Loucy (cell line): ENCODE results near the gene FRAS1.

Experiments
- H2AFZ ChIP-seq: fragments of 200-600 bp; sonication (generic); 2 replicates; pipeline ENCODE4 v1.6.0; 2016; ENCODE audit warnings: antibody characterized with exemption, mild to moderate bottlenecking, low read length, moderate library complexity
- H3F3A ChIP-seq: fragments of 200-600 bp; 2 replicates; pipeline ENCODE4 v1.6.0; 2016; ENCODE audit warnings: antibody characterized with exemption, low read depth, mild to moderate bottlenecking
- H3K27me3 ChIP-seq: fragments of 200-600 bp; sonication (generic); 2 replicates; pipeline ENCODE4 v1.6.1; 2014; ENCODE audit warnings: low read length, mild to moderate bottlenecking; ENCODE audit not compliant: insufficient read depth, poor library complexity, severe bottlenecking
- H3K36me3 ChIP-seq: fragments of 200-600 bp; sonication (generic); 2 replicates; pipeline ENCODE4 v1.6.1; 2016; ENCODE audit warnings: low read length; ENCODE audit not compliant: insufficient read depth
- H3K4me1 ChIP-seq: fragments of 200-600 bp; sonication (generic); 2 replicates; pipeline ENCODE4 v1.5.1; 2014; ENCODE audit warnings: low read length, mild to moderate bottlenecking; ENCODE audit not compliant: insufficient read depth, poor library complexity, severe bottlenecking
- H3K4me2 ChIP-seq: fragments of 200-600 bp; sonication (generic); 2 replicates; pipeline ENCODE4 v1.6.0; 2014; ENCODE audit warnings: antibody characterized with exemption, low read length, low read depth, mild to moderate bottlenecking; ENCODE audit not compliant: poor library complexity, severe bottlenecking
- H3K4me3 ChIP-seq: fragments of 200-600 bp; sonication (generic); 2 replicates; pipeline ENCODE4 v1.5.1; 2014; ENCODE audit warnings: low read length, mild to moderate bottlenecking, mixed read lengths; ENCODE audit not compliant: poor library complexity, severe bottlenecking
- H3K79me2 ChIP-seq: fragments of 200-600 bp; sonication (generic); 2 replicates; pipeline ENCODE4 v1.6.1; 2014; ENCODE audit warnings: low read length; ENCODE audit not compliant: insufficient read depth
- H3K9ac ChIP-seq: fragments of 200-600 bp; sonication (generic); 2 replicates; pipeline ENCODE4 v1.6.0; 2014; ENCODE audit warnings: mild to moderate bottlenecking, low read depth, low read length, moderate library complexity; ENCODE audit not compliant: poor library complexity, severe bottlenecking
- H3K9me2 ChIP-seq: fragments of 200-600 bp; sonication (generic); replicated peaks from 2 replicates; pipeline ENCODE4 v1.6.1; 2016; ENCODE audit warnings: low read depth, low read length, mixed read lengths
- H3K9me3 ChIP-seq: fragments of 200-600 bp; sonication (generic); 2 replicates; pipeline ENCODE4 v1.6.1; 2014; ENCODE audit warnings: mild to moderate bottlenecking, antibody characterized with exemption, low read length, low read depth; ENCODE audit not compliant: insufficient read depth
- H4K20me1 ChIP-seq: fragments of 200-600 bp; sonication (generic); 2 replicates; pipeline ENCODE4 v1.6.0; 2014; ENCODE audit warnings: antibody characterized with exemption, low read length, mild to moderate bottlenecking; ENCODE audit not compliant: insufficient read depth, poor library complexity, severe bottlenecking
- CTCF ChIP-seq: fragments of 200-600 bp; sonication (generic); conservative IDR thresholded peaks from 2 replicates; pipeline ENCODE4 v1.5.1; 2014; ENCODE audit warnings: mild to moderate bottlenecking, antibody characterized with exemption, low read length
- EZH2phosphoT487 ChIP-seq: fragments of 200-600 bp; IDR thresholded peaks from 2 replicates; pipeline ENCODE4 v1.6.1; 2018; ENCODE audit warnings: antibody characterized with exemption, mild to moderate bottlenecking, moderate library complexity, borderline replicate concordance

The FRAS1 gene

GRCh38 chr4:78346222-78346621, 289.1 kb downstream of the FRAS1 start:
- Histone ChIP-seq H3K4me2 (peak overlapping the region; percentile 35), H3K27me3 (no peaks in the 10 kb centered on the region), H3K4me3 (peak overlapping the region; percentile 10), H3F3A (0 out of 2 replicates have a peak, but pooled peaks cover 6% of the 10 kb centered on the region), H2AFZ (no peak overlapping the region), H4K20me1 (no peaks in the 10 kb centered on the region), H3K9me2 (no peaks in the 10 kb centered on the region), H3K36me3 (no peaks in the 10 kb centered on the region), H3K9ac (no peak overlapping the region), H3K9me3 (peaks cover 7% of the 10 kb centered on the region), H3K79me2 (no peaks in the 10 kb centered on the region), H3K4me1 (peaks cover 20% of the 10 kb centered on the region)
- TF ChIP-seq CTCF (no peak), EZH2phosphoT487 (no peak)

GRCh38 chr4:78347527-78347926, 290.4 kb downstream of the FRAS1 start:
- H3K79me2 ChIP-seq: no peaks in the 10 kb centered on the region
- no peaks in the 10 kb centered on the region for H3K9me2 ChIP-seq
- TF ChIP-seq CTCF (no peak), EZH2phosphoT487 (no peak)
- H3K27me3 ChIP-seq: no peaks in the 10 kb centered on the region
- H2AFZ ChIP-seq: no peak overlapping the region
- no peaks in the 10 kb centered on the region for H3K36me3 ChIP-seq
- no peak overlapping the region for H3K4me2 ChIP-seq
- H3K9me3 ChIP-seq: peaks cover 7% of the 10 kb centered on the region
- no peak overlapping the region for H3K9ac ChIP-seq
- 0 out of 2 replicates have a peak, but pooled peaks cover 6% of the 10 kb centered on the region for H3F3A ChIP-seq
- no peaks in the 10 kb centered on the region for H4K20me1 ChIP-seq
- H3K4me3 ChIP-seq: no peak overlapping the region
- H3K4me1 ChIP-seq: peaks cover 20% of the 10 kb centered on the region

GRCh38 chr4:78353921-78354320, 296.8 kb downstream of the FRAS1 start:
- Histone ChIP-seq H3K79me2 (no peaks in the 10 kb centered on the region), H3K27me3 (no peaks in the 10 kb centered on the region), H3F3A (no peaks in the 10 kb centered on the region), H3K4me2 (no peak overlapping the region), H3K9me2 (no peaks in the 10 kb centered on the region), H3K36me3 (no peaks in the 10 kb centered on the region), H2AFZ (no peak overlapping the region), H3K9me3 (no peaks in the 10 kb centered on the region), H4K20me1 (no peaks in the 10 kb centered on the region), H3K9ac (no peak overlapping the region), H3K4me1 (no peaks in the 10 kb centered on the region), H3K4me3 (no peak overlapping the region)
- TF ChIP-seq CTCF (no peak), EZH2phosphoT487 (no peak)
